Activated CD4-positive, alpha-beta T cell treated with anti-CD3 and anti-CD28 coated beads for 36 hours (primary cell): Measurements from ENCODE around the gene FRY. TPM values are rescaled to one million over a fixed set of nuclear protein-coding genes. Genes with fewer than 3 reads are reported as not detected.

ENCODE experiments used
- ATAC-seq: fragments of 200-7000 bp; cut with Tn5 transposase; one replicate; pipeline ENCODE4 v1.10.0; 2021; ENCODE audit warnings: mild to moderate bottlenecking, moderate library complexity
- CTCF ChIA-PET: fragments of 350-600 bp; sonication (Branson Sonifier 250); formaldehyde crosslinking; loops from one replicate; lab custom pipeline; 2021; ENCODE audit warnings: antibody characterized with exemption; lab: Charles Lee
- POLR2A ChIA-PET: fragments of 350-600 bp; sonication (Branson Sonifier 250); formaldehyde crosslinking; loops from one replicate; lab custom pipeline; 2021; ENCODE audit warnings: antibody characterized with exemption, inconsistent platforms; lab: Charles Lee
- DNase-seq: peaks from one replicate; pipeline ENCODE4 v3.0.0-alpha.2; 2020
- H3K27ac Mint-ChIP-seq: one replicate; pipeline ENCODE4 v1.8.0; 2021; ENCODE audit warnings: mixed read lengths
- H3K27me3 Mint-ChIP-seq: one replicate; pipeline ENCODE4 v1.8.0; 2021; ENCODE audit warnings: mixed read lengths
- H3K36me3 Mint-ChIP-seq: one replicate; pipeline ENCODE4 v1.8.0; 2021; ENCODE audit warnings: low read depth, mixed read lengths
- H3K4me1 Mint-ChIP-seq: one replicate; pipeline ENCODE4 v1.8.0; 2021; ENCODE audit warnings: mixed read lengths
- H3K4me3 Mint-ChIP-seq: one replicate; pipeline ENCODE4 v1.8.0; 2021; ENCODE audit warnings: mild to moderate bottlenecking, moderate library complexity, mixed read lengths
- H3K9me3 Mint-ChIP-seq: one replicate; pipeline ENCODE4 v1.8.0; 2021; ENCODE audit warnings: low read depth, mixed read lengths
- intact Hi-C, 2 experiments: fragments of 100-400 bp; cut with DNase I in 1 of 2; cut with micrococcal nuclease in 1 of 2; formaldehyde crosslinking; loops; one replicate each; pipeline versions ENCODE4 v1.14.2 to v1.15.1; 2022 to 2024; cut with DNase I, micrococcal nuclease
- total RNA-seq, 2 experiments: library from RNA; stranded (reverse); gene quantifications; one replicate each; pipeline ENCODE4 v1.2.3, GENCODE V29; 2021

The FRY gene
- total RNA-seq, 2 experiments from 2014 or later, result 1.9 to 3.5 TPM

DNA sequence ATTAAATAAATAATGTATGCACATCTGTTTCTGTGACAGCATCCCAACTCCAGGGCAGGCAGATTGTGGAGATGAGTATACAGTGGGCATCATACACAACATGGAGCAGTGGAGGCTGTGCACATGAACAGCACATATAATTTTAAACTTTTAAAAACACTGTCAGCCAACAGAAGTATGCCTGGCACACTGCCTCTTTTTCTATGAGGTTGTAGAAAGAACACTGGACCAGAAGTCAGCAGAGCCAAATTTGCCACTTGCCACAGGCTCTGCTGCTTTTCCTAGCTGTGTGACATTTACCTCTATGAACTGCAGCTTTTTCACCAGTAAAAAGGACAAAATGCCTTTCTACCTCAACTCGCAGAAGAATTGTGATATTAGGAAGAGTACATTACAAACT, 118.7 kb downstream of the FRY start:
- ATAC-seq (no peak), DNase-seq (no peak)
- Mint-ChIP-seq H3K27me3 (no peaks in the 10 kb centered on the region), H3K4me1 (peaks cover 8% of the 10 kb centered on the region), H3K9me3 (no peaks in the 10 kb centered on the region), H3K4me3 (no peak overlapping the region), H3K27ac (no peak overlapping the region), H3K36me3 (no peaks in the 10 kb centered on the region)
- ChIA-PET POLR2A (no interaction called here), CTCF (no interaction called here)
- intact Hi-C loops, result no loop called here

DNA sequence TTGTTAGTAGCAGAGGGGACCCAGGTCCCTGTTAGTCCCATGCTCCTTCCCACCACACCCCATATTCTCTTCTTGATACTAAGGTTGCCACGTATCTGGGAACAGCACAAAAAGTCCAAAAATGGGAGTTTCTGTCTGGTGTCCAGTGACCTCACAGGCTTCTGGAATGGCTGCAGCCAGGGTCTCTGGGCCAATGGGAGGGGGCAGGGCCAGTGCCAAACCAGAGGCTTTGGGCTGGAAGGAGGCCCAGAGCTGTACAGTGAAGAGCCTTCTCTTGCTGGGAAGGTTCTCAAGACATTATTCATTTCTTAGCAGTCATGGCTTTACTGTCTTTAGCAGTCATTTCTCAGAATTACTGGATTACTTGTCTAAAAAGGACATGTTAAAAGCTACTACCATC, 119.2 kb downstream of the FRY start:
- no peak overlapping the region for H3K4me3 Mint-ChIP-seq
- ATAC-seq (no peak), DNase-seq (no peak)
- intact Hi-C loops, result no loop called here
- peaks cover 8% of the 10 kb centered on the region for H3K4me1 Mint-ChIP-seq
- H3K27me3 Mint-ChIP-seq, result no peaks in the 10 kb centered on the region
- H3K36me3 Mint-ChIP-seq, result no peaks in the 10 kb centered on the region
- H3K9me3 Mint-ChIP-seq, result no peaks in the 10 kb centered on the region
- ChIA-PET CTCF (no interaction called here), POLR2A (interaction anchor here (0.6 kb wide), 1 partner anchor 42 kb away, joined by 5 read pairs; no protein-coding TSS in a partner anchor)
- no peak overlapping the region for H3K27ac Mint-ChIP-seq

DNA sequence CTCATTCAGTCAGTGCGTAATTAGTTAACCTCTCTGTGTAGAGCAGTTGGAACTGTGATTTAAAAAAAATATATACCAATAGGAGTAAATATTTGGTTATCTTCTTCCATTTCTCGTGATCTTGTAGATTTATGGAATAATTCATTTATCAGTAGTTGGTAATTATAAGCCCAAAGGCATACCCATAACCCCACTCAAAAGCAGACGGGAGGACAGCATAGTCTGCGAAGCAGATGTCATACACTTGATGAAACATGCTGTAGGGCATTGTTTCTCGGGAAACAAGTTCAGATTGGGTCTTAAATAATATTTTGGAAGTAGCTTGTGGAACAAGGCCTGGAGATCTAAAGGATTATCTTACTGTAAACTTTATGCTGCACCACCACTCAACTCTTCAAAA, 119.7 kb downstream of the FRY start:
- H3K4me1 Mint-ChIP-seq, result peaks cover 8% of the 10 kb centered on the region
- intact Hi-C loops, result no loop called here
- H3K27ac Mint-ChIP-seq, result no peak overlapping the region
- H3K36me3 Mint-ChIP-seq, result no peaks in the 10 kb centered on the region
- CTCF ChIA-PET, result no interaction called here
- no peaks in the 10 kb centered on the region for H3K9me3 Mint-ChIP-seq
- H3K4me3 Mint-ChIP-seq, result no peak overlapping the region
- DNase-seq, result no peak
- POLR2A ChIA-PET, result interaction anchor here (0.6 kb wide), 1 partner anchor 41 kb away, joined by 5 read pairs; no protein-coding TSS in a partner anchor
- no peaks in the 10 kb centered on the region for H3K27me3 Mint-ChIP-seq
- no peak for ATAC-seq

GRCh38 chr13:32153056-32153455, 121.5 kb downstream of the FRY start:
- Mint-ChIP-seq H3K27me3 (no peaks in the 10 kb centered on the region), H3K36me3 (no peaks in the 10 kb centered on the region), H3K4me3 (no peak overlapping the region), H3K4me1 (peaks cover 3% of the 10 kb centered on the region), H3K9me3 (no peaks in the 10 kb centered on the region), H3K27ac (no peak overlapping the region)
- ChIA-PET POLR2A (no interaction called here), CTCF (no interaction called here)
- no peak for DNase-seq
- intact Hi-C loops, result no loop called here
- no peak for ATAC-seq

DNA sequence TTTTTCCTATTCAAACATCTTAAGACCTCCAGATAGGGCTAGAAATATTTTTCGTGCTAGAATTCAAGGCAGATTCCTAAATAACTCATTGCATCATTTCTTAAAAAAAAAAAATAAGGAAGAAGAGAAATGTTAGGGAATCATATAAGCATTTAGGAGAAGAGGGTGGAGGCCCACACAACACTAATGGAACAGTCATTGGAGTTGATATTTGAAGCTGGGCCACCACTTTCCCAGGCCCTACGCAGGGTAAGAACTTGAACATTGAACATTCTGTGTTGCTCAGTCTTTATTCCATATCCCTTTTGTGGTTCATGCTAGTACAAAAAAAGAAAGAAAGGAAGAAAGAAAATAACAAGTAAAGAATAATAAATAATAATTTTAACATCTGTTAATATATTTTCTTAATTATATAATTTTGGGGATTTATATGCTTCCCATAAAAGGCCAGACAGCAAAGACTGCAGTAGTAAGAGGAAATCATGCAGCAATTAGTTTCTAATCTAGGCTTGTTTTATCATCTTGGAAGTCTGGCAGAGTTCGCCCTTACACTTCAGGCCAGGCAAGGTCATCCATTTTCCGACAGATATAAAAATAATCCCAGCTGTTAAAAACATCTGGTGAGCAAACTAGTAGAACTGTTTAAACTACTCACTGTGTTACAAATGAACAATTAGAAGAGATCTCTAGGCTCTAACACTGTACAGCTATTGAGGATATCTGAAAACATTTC, 127.7 kb downstream of the FRY start:
- no peak overlapping the region for H3K27ac Mint-ChIP-seq
- no peaks in the 10 kb centered on the region for H3K4me1 Mint-ChIP-seq
- H3K9me3 Mint-ChIP-seq, result no peaks in the 10 kb centered on the region
- DNase-seq (no peak), ATAC-seq (no peak)
- intact Hi-C loops, result no loop called here
- POLR2A ChIA-PET, result no interaction called here
- CTCF ChIA-PET, result interaction anchor here (0.7 kb wide), 1 partner anchor 448 kb away, joined by 3 read pairs; no protein-coding TSS in a partner anchor
- H3K27me3 Mint-ChIP-seq, result no peaks in the 10 kb centered on the region
- H3K4me3 Mint-ChIP-seq, result no peak overlapping the region
- H3K36me3 Mint-ChIP-seq, result no peaks in the 10 kb centered on the region

GRCh38 chr13:32162395-32163005, 130.9 kb downstream of the FRY start:
- H3K4me1 Mint-ChIP-seq, result no peaks in the 10 kb centered on the region
- no peaks in the 10 kb centered on the region for H3K36me3 Mint-ChIP-seq
- no peaks in the 10 kb centered on the region for H3K27me3 Mint-ChIP-seq
- ChIA-PET CTCF (interaction anchor here (0.7 kb wide), 1 partner anchor 77 kb away, joined by 5 read pairs; no protein-coding TSS in a partner anchor), POLR2A (no interaction called here)
- no peak for DNase-seq
- no peak for ATAC-seq
- H3K9me3 Mint-ChIP-seq, result no peaks in the 10 kb centered on the region
- H3K27ac Mint-ChIP-seq, result no peak overlapping the region
- H3K4me3 Mint-ChIP-seq, result no peak overlapping the region
- intact Hi-C loops, result loop anchor here (5.0 to 10.0 kb wide), 2 partner anchors 142 to 150 kb away; no protein-coding TSS in a partner anchor

DNA sequence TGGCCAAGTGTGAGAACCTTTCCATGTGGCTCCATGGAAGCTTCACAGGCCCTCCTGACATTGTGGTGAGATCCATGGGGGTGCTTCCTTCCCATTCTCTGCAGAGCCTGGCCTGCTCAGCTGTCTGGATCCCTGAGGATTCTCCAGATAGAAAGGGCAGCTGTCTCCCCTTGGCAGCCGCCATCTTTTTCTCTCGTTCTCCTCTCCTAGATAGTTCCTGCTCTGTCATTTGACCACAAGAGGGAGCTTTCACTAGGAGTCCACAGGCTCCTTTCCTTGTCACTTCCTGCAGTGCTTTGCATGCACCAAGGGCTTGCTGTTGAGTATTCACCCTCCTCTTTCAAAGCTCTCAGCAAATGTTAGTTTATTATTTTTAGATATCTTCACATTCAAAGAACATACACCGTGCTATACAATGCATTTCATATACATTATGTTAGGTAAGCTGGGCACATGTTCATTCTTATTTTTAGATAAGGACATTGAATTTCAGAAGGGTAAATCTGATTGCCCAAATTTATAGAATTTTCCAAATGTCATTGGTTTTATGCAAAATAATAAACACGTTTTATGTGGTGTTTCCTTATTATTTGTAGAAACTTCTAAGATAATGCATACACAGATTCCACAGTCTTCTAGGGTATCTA, 133.2 kb downstream of the FRY start:
- H3K9me3 Mint-ChIP-seq, result no peaks in the 10 kb centered on the region
- no peaks in the 10 kb centered on the region for H3K27me3 Mint-ChIP-seq
- ChIA-PET CTCF (interaction anchor here (0.6 to 2.7 kb wide), 21 partner anchors 9 to 255 kb away, joined by 3 to 11 read pairs (median 4); partner anchors contain the start of genes BRCA2 and ZAR1L), POLR2A (interaction anchor here (0.6 to 1.0 kb wide), 2 partner anchors 151 to 175 kb away, joined by 4 read pairs; partner anchors contain the start of gene BRCA2)
- H3K4me3 Mint-ChIP-seq, result no peak overlapping the region
- peak; percentile 87 for ATAC-seq
- no peak overlapping the region for H3K27ac Mint-ChIP-seq
- no peaks in the 10 kb centered on the region for H3K4me1 Mint-ChIP-seq
- intact Hi-C loops, result loop anchor here (5.0 to 10.0 kb wide), 2 partner anchors 140 to 148 kb away; no protein-coding TSS in a partner anchor
- peak; percentile 37 for DNase-seq
- H3K36me3 Mint-ChIP-seq, result no peaks in the 10 kb centered on the region

- Mint-ChIP-seq H3K4me3 (no peak overlapping the region), H3K27me3 (no peaks in the 10 kb centered on the region), H3K27ac (no peak overlapping the region), H3K4me1 (no peaks in the 10 kb centered on the region), H3K36me3 (no peaks in the 10 kb centered on the region), H3K9me3 (no peaks in the 10 kb centered on the region)
- no peak for ATAC-seq
- ChIA-PET CTCF (interaction anchor here (0.6 to 2.7 kb wide), 13 partner anchors 10 to 256 kb away, joined by 3 to 11 read pairs (median 3); no protein-coding TSS in a partner anchor), POLR2A (no interaction called here)
- intact Hi-C loops, result loop anchor here in 1 of 2 experiments (10.0 kb wide), 1 partner anchor 139 kb away; no protein-coding TSS in a partner anchor
- DNase-seq, result no peak
These were observed 134.2 kb downstream of the FRY start for GRCh38 chr13:32165796-32166195.

GRCh38 chr13:32168131-32168530, 136.6 kb downstream of the FRY start:
- ChIA-PET POLR2A (interaction anchor here (0.6 kb wide), 1 partner anchor 595 kb away, joined by 3 read pairs; no protein-coding TSS in a partner anchor), CTCF (interaction anchor here (0.6 kb wide), 1 partner anchor 263 kb away, joined by 3 read pairs; no protein-coding TSS in a partner anchor)
- Mint-ChIP-seq H3K4me1 (no peaks in the 10 kb centered on the region), H3K27ac (no peak overlapping the region), H3K4me3 (no peak overlapping the region), H3K36me3 (peaks cover 3% of the 10 kb centered on the region), H3K27me3 (no peaks in the 10 kb centered on the region), H3K9me3 (no peaks in the 10 kb centered on the region)
- ATAC-seq (no peak), DNase-seq (no peak)
- intact Hi-C loops, result loop anchor here in 1 of 2 experiments (10.0 kb wide), 1 partner anchor 137 kb away; no protein-coding TSS in a partner anchor

DNA sequence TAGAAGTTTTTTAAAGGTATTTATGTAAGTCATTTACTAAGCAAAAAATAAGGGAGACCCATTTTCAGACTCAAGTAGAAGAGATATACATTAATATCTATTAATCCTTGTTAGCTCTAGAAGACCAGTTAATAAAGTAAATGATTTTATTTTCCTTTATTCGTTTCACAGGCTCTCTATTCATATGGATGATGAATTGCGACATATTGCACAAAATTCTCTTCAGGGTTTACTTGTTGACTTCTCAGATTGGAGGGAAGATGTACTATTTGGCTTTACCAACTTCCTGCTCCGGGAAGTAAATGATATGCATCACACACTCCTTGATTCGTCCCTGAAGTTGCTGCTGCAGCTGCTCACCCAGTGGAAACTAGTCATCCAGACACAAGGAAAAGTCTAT, 139.3 kb downstream of the FRY start:
- no peaks in the 10 kb centered on the region for H3K4me1 Mint-ChIP-seq
- H3K27me3 Mint-ChIP-seq, result no peaks in the 10 kb centered on the region
- POLR2A ChIA-PET, result interaction anchor here (0.7 kb wide), 1 partner anchor 145 kb away, joined by 3 read pairs; the partner anchor contains the start of gene BRCA2
- DNase-seq (no peak), ATAC-seq (no peak)
- intact Hi-C loops, result no loop called here
- no peak overlapping the region for H3K27ac Mint-ChIP-seq
- H3K36me3 Mint-ChIP-seq, result peaks cover 3% of the 10 kb centered on the region
- no peak overlapping the region for H3K4me3 Mint-ChIP-seq
- CTCF ChIA-PET, result no interaction called here
- H3K9me3 Mint-ChIP-seq, result no peaks in the 10 kb centered on the region

DNA sequence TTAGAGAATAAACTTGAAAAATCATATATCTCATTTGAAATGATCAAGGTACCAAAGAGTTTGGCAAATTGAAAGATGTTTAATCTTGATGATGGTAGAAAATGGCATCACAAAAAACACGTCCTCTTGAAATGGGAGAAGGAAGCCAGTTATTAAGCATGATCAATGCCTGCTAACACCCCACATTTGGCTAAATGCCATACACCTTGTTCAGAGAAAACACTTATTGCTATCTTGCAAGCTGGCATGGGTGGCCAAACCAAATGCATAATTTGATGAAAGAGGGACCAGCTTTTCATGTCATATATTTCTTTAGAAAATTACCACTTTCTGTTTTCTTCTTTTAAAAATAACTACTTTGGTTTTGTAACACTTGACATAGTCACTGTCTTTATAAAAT, 142.3 kb downstream of the FRY start:
- H3K27me3 Mint-ChIP-seq, result no peaks in the 10 kb centered on the region
- ChIA-PET CTCF (no interaction called here), POLR2A (no interaction called here)
- DNase-seq (no peak), ATAC-seq (no peak)
- H3K36me3 Mint-ChIP-seq, result peaks cover 3% of the 10 kb centered on the region
- H3K4me1 Mint-ChIP-seq, result no peaks in the 10 kb centered on the region
- H3K4me3 Mint-ChIP-seq, result no peak overlapping the region
- no peak overlapping the region for H3K27ac Mint-ChIP-seq
- H3K9me3 Mint-ChIP-seq, result no peaks in the 10 kb centered on the region
- intact Hi-C loops, result no loop called here
